Measurements from ENCODE around the gene GREB1L.

- peak; percentile 81 for TF ChIP-seq CTCF (IDR thresholded peaks at IDR 0.05)
- no peak for TF ChIP-seq RCOR1 (IDR thresholded peaks at IDR 0.05; ENCODE audit: low read length)
- TF ChIP-seq JUND (IDR thresholded peaks at IDR 0.05): no peak
- TF ChIP-seq USF2 (IDR thresholded peaks at IDR 0.05; ENCODE audit: borderline replicate concordance, low read depth, low read length): no peak
- no peak for TF ChIP-seq REST (IDR thresholded peaks at IDR 0.05; ENCODE audit: low read depth, low read length)
- no peak for TF ChIP-seq CHD2 (IDR thresholded peaks at IDR 0.05; ENCODE audit: low read length, partially characterized antibody)
- peak; percentile 61 for TF ChIP-seq RAD21 (IDR thresholded peaks at IDR 0.05; ENCODE audit: low read length)
- no peak for TF ChIP-seq ELF1 (IDR thresholded peaks at IDR 0.05)
- no peak for TF ChIP-seq POLR2AphosphoS5 (IDR thresholded peaks at IDR 0.05; ENCODE audit: low read depth, low read length)
- no peak for TF ChIP-seq GABPA (IDR thresholded peaks at IDR 0.05; ENCODE audit: low read depth)
- TF ChIP-seq TEAD4 (IDR thresholded peaks at IDR 0.05; ENCODE audit: borderline replicate concordance, insufficient read depth): no peak
These were observed 202.6 kb downstream of the GREB1L start for GRCh38 chr18:21444465-21445212.

Measured in SK-N-SH (cell line).